WI38 (cell line): ENCODE results near the gene NACC2.

Source experiments
- H3K4me3 ChIP-seq: 2 replicates; pipeline ENCODE4 v1.5.1; 2011; ENCODE audit warnings: low read depth, mild to moderate bottlenecking, control low read depth, low read length
- CTCF ChIP-seq: IDR thresholded peaks from 2 replicates; pipeline ENCODE4 v1.5.1; 2012; ENCODE audit warnings: low read depth, mild to moderate bottlenecking, control low read depth, low read length

The NACC2 gene

GRCh38 chr9:136114610-136115009 is 19.5 kb upstream of the NACC2 start:
- no peak overlapping the region for H3K4me3 ChIP-seq
- no peak for TF ChIP-seq CTCF

- no peak overlapping the region for H3K4me3 ChIP-seq
- no peak for TF ChIP-seq CTCF
Measured at GRCh38 chr9:136112541-136112940, 17.5 kb upstream of the NACC2 start.

GRCh38 chr9:136111910-136112309 is 16.8 kb upstream of the NACC2 start:
- no peak overlapping the region for H3K4me3 ChIP-seq
- TF ChIP-seq CTCF = no peak

- H3K4me3 ChIP-seq = no peak overlapping the region
- TF ChIP-seq CTCF = no peak
Measured at GRCh38 chr9:136111190-136111589, 16.1 kb upstream of the NACC2 start.

- peak overlapping the region; percentile 27 for H3K4me3 ChIP-seq
- no peak for TF ChIP-seq CTCF
Measured at GRCh38 chr9:136110082-136111061, 15.3 kb upstream of the NACC2 start.

GRCh38 chr9:136109351-136110081 is 14.4 kb upstream of the NACC2 start:
- no peak for TF ChIP-seq CTCF
- peak overlapping the region; percentile 27 for H3K4me3 ChIP-seq
